ENCODE data around the gene DHRS2.

DHRS2 gene

DNA sequence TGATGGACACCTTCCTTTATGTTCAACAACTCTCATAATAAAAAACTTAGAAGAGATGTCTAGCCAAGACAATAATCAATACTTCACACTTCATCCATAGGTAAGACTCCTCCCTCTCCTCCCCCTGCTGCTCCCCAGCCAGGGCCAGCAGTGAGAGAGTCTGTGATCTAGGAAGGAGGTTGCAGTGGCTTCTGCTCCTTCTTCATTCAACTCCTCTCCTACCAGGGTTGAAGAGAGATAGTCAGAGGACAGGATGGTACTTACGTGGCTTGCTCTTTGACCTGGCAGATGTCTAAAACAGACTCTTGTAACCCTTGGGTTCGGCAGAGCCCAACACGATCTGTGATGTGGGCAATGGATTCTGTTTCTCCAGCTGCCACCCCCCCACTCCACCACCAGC is 31.0 kb downstream of the DHRS2 start:
- in situ Hi-C loops (cut with HindIII; ENCODE audit: low sequenced_read_pairs) = no loop called here

DNA sequence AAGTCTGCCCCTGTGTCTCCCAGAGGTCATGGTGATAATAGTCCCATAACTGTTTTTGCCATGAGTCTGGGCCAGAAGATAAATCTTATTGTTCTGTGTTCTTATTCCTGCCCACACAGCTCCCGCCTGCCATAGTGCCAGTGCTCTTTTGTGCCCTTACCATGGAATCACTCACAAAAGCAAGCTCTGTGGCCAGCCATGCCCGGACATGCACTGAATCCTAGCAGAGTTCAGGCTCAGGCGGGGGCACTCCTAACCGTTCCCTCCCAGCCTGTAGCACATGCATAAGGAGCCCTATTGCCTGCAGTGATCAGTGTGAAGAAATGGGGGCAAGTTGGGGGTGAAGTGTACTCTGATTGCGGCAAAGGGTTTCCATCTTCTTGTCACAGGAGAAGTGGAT is 33.3 kb downstream of the DHRS2 start:
- TF ChIP-seq, protein P1, sequence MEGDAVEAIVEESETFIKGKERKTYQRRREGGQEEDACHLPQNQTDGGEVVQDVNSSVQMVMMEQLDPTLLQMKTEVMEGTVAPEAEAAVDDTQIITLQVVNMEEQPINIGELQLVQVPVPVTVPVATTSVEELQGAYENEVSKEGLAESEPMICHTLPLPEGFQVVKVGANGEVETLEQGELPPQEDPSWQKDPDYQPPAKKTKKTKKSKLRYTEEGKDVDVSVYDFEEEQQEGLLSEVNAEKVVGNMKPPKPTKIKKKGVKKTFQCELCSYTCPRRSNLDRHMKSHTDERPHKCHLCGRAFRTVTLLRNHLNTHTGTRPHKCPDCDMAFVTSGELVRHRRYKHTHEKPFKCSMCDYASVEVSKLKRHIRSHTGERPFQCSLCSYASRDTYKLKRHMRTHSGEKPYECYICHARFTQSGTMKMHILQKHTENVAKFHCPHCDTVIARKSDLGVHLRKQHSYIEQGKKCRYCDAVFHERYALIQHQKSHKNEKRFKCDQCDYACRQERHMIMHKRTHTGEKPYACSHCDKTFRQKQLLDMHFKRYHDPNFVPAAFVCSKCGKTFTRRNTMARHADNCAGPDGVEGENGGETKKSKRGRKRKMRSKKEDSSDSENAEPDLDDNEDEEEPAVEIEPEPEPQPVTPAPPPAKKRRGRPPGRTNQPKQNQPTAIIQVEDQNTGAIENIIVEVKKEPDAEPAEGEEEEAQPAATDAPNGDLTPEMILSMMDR (IDR thresholded peaks at IDR 0.05; ENCODE audit: low read depth, low read length) = no peak
- in situ Hi-C loops (cut with HindIII; ENCODE audit: low sequenced_read_pairs) = no loop called here
- no peak overlapping the region for H3K4me3 ChIP-seq (ENCODE audit: low read depth, low read length)
- DNase-seq (ENCODE audit: low read depth, low spot score) = no peak

More for the DNA sequence above, 31.0 kb downstream of the DHRS2 start:
- TF ChIP-seq, protein P1 (IDR thresholded peaks at IDR 0.05; ENCODE audit: low read depth, low read length) = no peak
- no peak for DNase-seq (ENCODE audit: low read depth, low spot score)
- no peak overlapping the region for H3K4me3 ChIP-seq (ENCODE audit: low read depth, low read length)

DNA sequence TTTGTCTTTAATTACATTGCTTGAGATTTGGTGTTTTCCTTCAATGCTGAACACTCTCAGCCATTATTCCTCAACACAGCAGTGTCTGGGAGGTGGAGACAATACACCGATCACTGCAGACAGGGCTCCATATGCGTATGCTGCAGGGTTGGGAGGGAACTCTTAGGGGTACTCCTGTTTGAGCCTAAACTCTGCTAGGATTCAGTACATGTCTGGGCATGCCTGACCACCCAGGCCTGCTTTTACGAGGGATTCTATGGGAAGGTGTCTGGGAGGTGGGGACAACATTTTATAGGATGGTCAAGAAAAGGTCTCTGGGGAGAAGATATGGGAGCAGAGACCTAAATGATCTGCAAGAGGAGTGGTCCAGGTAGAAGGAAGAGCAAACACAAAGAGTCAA is 34.3 kb downstream of the DHRS2 start:
- DNase-seq (ENCODE audit: low read depth, low spot score) = no peak
- TF ChIP-seq, protein P1 (IDR thresholded peaks at IDR 0.05; ENCODE audit: low read depth, low read length) = no peak
- H3K4me3 ChIP-seq (ENCODE audit: low read depth, low read length) = no peak overlapping the region
- in situ Hi-C loops (cut with HindIII; ENCODE audit: low sequenced_read_pairs) = no loop called here

DNA sequence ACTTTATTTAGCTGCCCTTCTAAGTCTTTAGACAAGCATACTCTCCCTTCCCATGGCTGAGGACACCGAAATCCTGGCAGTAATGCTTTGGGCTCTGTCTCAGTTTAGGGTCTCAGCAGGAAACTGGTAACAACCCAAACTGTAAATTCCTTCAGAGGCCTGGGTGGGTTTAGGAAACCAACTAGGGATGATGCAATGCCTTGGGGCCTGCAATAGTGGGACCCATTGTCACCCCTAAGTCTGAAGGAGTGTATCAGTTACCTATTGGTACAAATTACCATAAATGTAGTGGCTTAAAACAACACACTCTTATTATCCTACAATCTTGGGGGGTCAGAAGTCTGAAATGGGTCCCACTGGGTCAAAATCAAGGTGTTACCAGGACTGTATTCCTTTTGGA is 36.0 kb downstream of the DHRS2 start:
- no peak for DNase-seq (ENCODE audit: low read depth, low spot score)
- TF ChIP-seq, protein P1 (IDR thresholded peaks at IDR 0.05; ENCODE audit: low read depth, low read length) = no peak
- in situ Hi-C loops (cut with HindIII; ENCODE audit: low sequenced_read_pairs) = no loop called here
- H3K4me3 ChIP-seq (ENCODE audit: low read depth, low read length) = no peak overlapping the region

DNA sequence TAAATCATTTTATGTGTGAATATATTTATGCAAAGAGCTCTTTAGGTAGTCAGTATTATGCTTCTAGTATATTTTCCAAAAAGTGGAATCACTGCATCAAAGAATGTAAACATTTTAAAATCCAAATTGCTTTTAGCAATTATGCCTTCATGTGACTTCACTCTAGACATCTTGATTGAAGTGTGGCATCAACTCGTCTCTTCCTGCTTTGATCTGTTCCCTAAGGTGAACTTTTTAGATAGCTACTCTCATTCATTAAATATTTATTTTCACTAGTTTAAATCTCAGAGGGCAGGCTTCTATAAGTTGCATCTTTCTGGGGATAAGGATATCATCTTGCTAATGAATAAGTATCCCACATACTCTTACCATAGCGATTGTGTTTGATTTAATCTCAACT is 39.2 kb downstream of the DHRS2 start:
- H3K4me3 ChIP-seq (ENCODE audit: low read depth, low read length) = no peak overlapping the region
- TF ChIP-seq, protein P1 (IDR thresholded peaks at IDR 0.05; ENCODE audit: low read depth, low read length) = no peak
- in situ Hi-C loops (cut with HindIII; ENCODE audit: low sequenced_read_pairs) = no loop called here
- DNase-seq (ENCODE audit: low read depth, low spot score) = no peak

DNA sequence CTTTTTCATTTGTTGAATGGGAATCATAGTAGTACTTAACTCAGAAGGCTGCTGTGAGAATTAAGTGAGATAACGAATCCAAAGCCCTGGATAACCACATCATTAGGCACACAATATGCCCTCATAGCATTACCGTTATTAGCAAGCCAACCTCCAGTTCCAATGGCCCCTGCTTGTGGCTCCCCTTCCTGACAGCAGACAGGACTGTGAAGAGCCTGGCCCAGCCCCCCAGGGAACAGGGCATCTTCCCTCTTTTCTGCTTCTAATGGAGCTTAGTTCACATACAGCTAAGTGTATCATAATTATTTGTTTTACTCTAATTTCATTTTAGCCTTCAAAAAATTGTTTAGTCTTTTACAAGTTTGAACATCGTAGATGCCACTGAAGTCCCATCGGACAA is 39.7 kb downstream of the DHRS2 start:
- in situ Hi-C loops (cut with HindIII; ENCODE audit: low sequenced_read_pairs) = no loop called here

More for the DNA sequence above, 39.7 kb downstream of the DHRS2 start:
- no peak for DNase-seq (ENCODE audit: low read depth, low spot score)
- H3K4me3 ChIP-seq (ENCODE audit: low read depth, low read length) = no peak overlapping the region
- TF ChIP-seq, protein P1 (IDR thresholded peaks at IDR 0.05; ENCODE audit: low read depth, low read length) = no peak
